Endodermal cell (in vitro differentiated cells): ENCODE measurements around the gene PDZD11. TPM values are rescaled to one million over a fixed set of nuclear protein-coding genes. Genes with fewer than 3 reads are reported as not detected.

Experiments used
- DNase-seq: peaks from one replicate; pipeline ENCODE4 v3.0.0-alpha.2; 2017
- H3K27ac ChIP-seq: 2 replicates; pipeline ENCODE4 v1.5.1; 2013; ENCODE audit warnings: mild to moderate bottlenecking, low read depth, low read length, moderate library complexity
- H3K27me3 ChIP-seq: 2 replicates; pipeline ENCODE4 v1.6.1; 2013; ENCODE audit warnings: mild to moderate bottlenecking, low read length, moderate library complexity; ENCODE audit not compliant: insufficient read depth, control insufficient read depth, poor library complexity, severe bottlenecking
- H3K36me3 ChIP-seq: 2 replicates; pipeline ENCODE4 v1.7.0; 2013; ENCODE audit warnings: mild to moderate bottlenecking, low read length, moderate library complexity; ENCODE audit not compliant: control insufficient read depth, insufficient read depth
- H3K4me1 ChIP-seq: one replicate; pipeline ENCODE4 v1.7.0; 2013; ENCODE audit warnings: low read length; ENCODE audit not compliant: control insufficient read depth, insufficient read depth
- H3K4me3 ChIP-seq: 2 replicates; pipeline ENCODE4 v1.5.1; 2013; ENCODE audit warnings: mild to moderate bottlenecking, low read length, moderate library complexity
- H3K9ac ChIP-seq: 2 replicates; pipeline ENCODE4 v1.6.1; 2013; ENCODE audit warnings: mild to moderate bottlenecking, low read length, moderate library complexity; ENCODE audit not compliant: poor library complexity, severe bottlenecking; ENCODE audit errors: extremely low read depth
- H3K9me3 ChIP-seq: 2 replicates; pipeline ENCODE4 v1.6.1; 2013; ENCODE audit warnings: mild to moderate bottlenecking, low read length, moderate library complexity; ENCODE audit not compliant: control insufficient read depth
- H3K27ac Mint-ChIP-seq: 2 replicates; pipeline ENCODE4 v1.8.0; 2020; ENCODE audit warnings: mixed read lengths
- H3K27me3 Mint-ChIP-seq: 2 replicates; pipeline ENCODE4 v1.8.0; 2021; ENCODE audit warnings: mild to moderate bottlenecking, mixed read lengths; ENCODE audit not compliant: insufficient read depth
- H3K36me3 Mint-ChIP-seq: 2 replicates; pipeline ENCODE4 v1.8.0; 2020; ENCODE audit warnings: low read depth, mixed read lengths
- H3K4me1 Mint-ChIP-seq: 2 replicates; pipeline ENCODE4 v1.8.0; 2020; ENCODE audit warnings: mixed read lengths
- H3K4me3 Mint-ChIP-seq: 2 replicates; pipeline ENCODE4 v1.8.0; 2020; ENCODE audit warnings: mild to moderate bottlenecking, moderate library complexity, mixed read lengths
- H3K9me3 Mint-ChIP-seq: 2 replicates; pipeline ENCODE4 v1.8.0; 2020; ENCODE audit warnings: mild to moderate bottlenecking, mixed read lengths
- CTCF ChIP-seq: fragments of 200-600 bp; sonication (generic); conservative IDR thresholded peaks from 2 replicates; pipeline ENCODE4 v1.5.0; 2021; ENCODE audit warnings: antibody characterized with exemption, mild to moderate bottlenecking
- WGBS, 2 experiments: methylation state at CpG; one replicate each; pipeline versions ENCODE4 v1.1.5 to v1.1.7; 2013; ENCODE audit warnings: missing lambda C conversion rate in 2 of 2, mixed read lengths in 1 of 2; ENCODE audit not compliant: insufficient coverage in 1 of 2, insufficient read length in 1 of 2; 5-methylcytosine and 5-hydroxymethylcytosine counted together
- total RNA-seq, 2 donors: library from RNA; stranded (reverse); fragmentation: NEBNext Ultra II Directional in 1 of 2; extraction: Animal tissue kit (Norgen Biotek cat#: 25700) in 1 of 2; gene quantifications; 2 replicates in 1 of 2; 3 replicates in 1 of 2; pipeline ENCODE4 v1.2.1, GENCODE V29; 2021

Gene PDZD11
- total RNA-seq, 2 donors from 2014 or later, result 28.9 to 29.6 TPM

- WGBS, 2 experiments, result 96 to 100% methylated on average over 4 of the region's 4 CpGs
- Histone ChIP-seq H3K9ac (no peak overlapping the region), H3K36me3 (no peaks in the 10 kb centered on the region), H3K4me1 (no peaks in the 10 kb centered on the region), H3K9me3 (no peaks in the 10 kb centered on the region), H3K27me3 (no peaks in the 10 kb centered on the region), H3K4me3 (no peak overlapping the region), H3K27ac (no peak overlapping the region)
- peaks cover 28% of the 10 kb centered on the region for H3K9me3 Mint-ChIP-seq
- peaks cover 2% of the 10 kb centered on the region for H3K36me3 Mint-ChIP-seq
- TF ChIP-seq CTCF, result no peak
- no peaks in the 10 kb centered on the region for H3K4me1 Mint-ChIP-seq
- H3K4me3 Mint-ChIP-seq, result no peak overlapping the region
- H3K27me3 Mint-ChIP-seq, result no peaks in the 10 kb centered on the region
- no peak overlapping the region for H3K27ac Mint-ChIP-seq
- peak; percentile 34 for DNase-seq
Observed at GRCh38 chrX:70322784-70323183, 33.1 kb upstream of the PDZD11 start.

DNA sequence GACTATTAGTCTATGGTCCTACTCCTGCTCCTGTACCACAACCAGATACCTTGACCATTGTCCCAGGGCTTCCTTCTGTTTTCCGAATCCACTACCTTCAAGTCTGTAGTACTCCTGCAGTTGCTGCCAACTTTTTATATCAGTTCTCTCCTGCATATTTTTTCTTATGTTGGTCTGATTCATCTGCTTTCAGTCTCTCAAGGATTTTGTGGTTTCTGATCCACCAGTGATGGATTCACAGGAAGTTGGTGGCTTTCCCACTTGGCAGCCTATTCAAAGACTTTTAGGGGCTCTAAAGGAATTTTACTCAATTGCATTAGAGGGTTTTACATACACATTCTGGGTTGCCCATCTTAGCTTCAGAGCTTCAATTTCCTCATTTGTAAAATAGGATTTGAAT is 23.8 kb upstream of the PDZD11 start:
- Mint-ChIP-seq H3K27ac (no peak overlapping the region), H3K9me3 (peaks cover 34% of the 10 kb centered on the region), H3K27me3 (no peaks in the 10 kb centered on the region), H3K4me1 (no peaks in the 10 kb centered on the region), H3K36me3 (peaks cover 20% of the 10 kb centered on the region), H3K4me3 (no peak overlapping the region)
- H3K27me3 ChIP-seq, result no peaks in the 10 kb centered on the region
- no peak for TF ChIP-seq CTCF
- H3K4me1 ChIP-seq, result no peaks in the 10 kb centered on the region
- DNase-seq, result no peak
- no peak overlapping the region for H3K4me3 ChIP-seq
- no peak overlapping the region for H3K27ac ChIP-seq
- 100% methylated on average over 1 of the region's 1 CpG; no CpG with 5 or more reads in 1 of the 2 experiments for WGBS, 2 experiments
- H3K9me3 ChIP-seq, result no peaks in the 10 kb centered on the region
- H3K36me3 ChIP-seq, result peaks cover 16% of the 10 kb centered on the region
- no peak overlapping the region for H3K9ac ChIP-seq

- WGBS, 2 experiments, result 100% methylated on average over 3 of the region's 3 CpGs; no CpG with 5 or more reads in 1 of the 2 experiments
Observed at GRCh38 chrX:70301716-70302115, 12.0 kb upstream of the PDZD11 start.

More at GRCh38 chrX:70301716-70302115, 12.0 kb upstream of the PDZD11 start:
- Histone ChIP-seq H3K4me3 (no peak overlapping the region), H3K4me1 (no peaks in the 10 kb centered on the region), H3K9ac (no peak overlapping the region), H3K27me3 (no peaks in the 10 kb centered on the region), H3K36me3 (peaks cover 42% of the 10 kb centered on the region), H3K9me3 (no peaks in the 10 kb centered on the region), H3K27ac (no peak overlapping the region)
- H3K36me3 Mint-ChIP-seq, result peaks cover 26% of the 10 kb centered on the region
- peaks cover 43% of the 10 kb centered on the region for H3K9me3 Mint-ChIP-seq
- H3K27ac Mint-ChIP-seq, result no peak overlapping the region
- H3K4me1 Mint-ChIP-seq, result no peaks in the 10 kb centered on the region
- DNase-seq, result no peak
- H3K4me3 Mint-ChIP-seq, result no peak overlapping the region
- no peak for TF ChIP-seq CTCF
- no peaks in the 10 kb centered on the region for H3K27me3 Mint-ChIP-seq
